ENCODE data around the gene CLCA2. TPM values are rescaled to one million over a fixed set of nuclear protein-coding genes. Genes with fewer than 3 reads are reported as not detected.
A peak's percentile ranks its signal among the peaks of the same experiment; 100 is the strongest.

The CLCA2 gene
- total RNA-seq, 1 experiment from 2014 or later, result not detected

- Histone ChIP-seq H3K36me3 (replicated peaks; ENCODE audit: control insufficient read depth, insufficient read depth, low read length) (no peaks in the 10 kb centered on the region), H3K4me3 (ENCODE audit: insufficient read depth, low read depth, low read length) (peak overlapping the region; percentile 36), H3K27me3 (ENCODE audit: control insufficient read depth, insufficient read depth, low read length) (no peaks in the 10 kb centered on the region)
- DNase-seq, result no peak
Measured at GRCh38 chr1:86503406-86504136, 79.6 kb downstream of the CLCA2 start.

GRCh38 chr1:86504137-86504479 lies 80.1 kb downstream of the CLCA2 start:
- no peaks in the 10 kb centered on the region for H3K27me3 ChIP-seq (ENCODE audit: control insufficient read depth, insufficient read depth, low read length)
- no peaks in the 10 kb centered on the region for H3K36me3 ChIP-seq (replicated peaks; ENCODE audit: control insufficient read depth, insufficient read depth, low read length)
- H3K4me3 ChIP-seq (ENCODE audit: insufficient read depth, low read depth, low read length), result no peak overlapping the region
- no peak for DNase-seq

- Histone ChIP-seq H3K27me3 (ENCODE audit: control insufficient read depth, insufficient read depth, low read length) (no peaks in the 10 kb centered on the region), H3K4me3 (ENCODE audit: insufficient read depth, low read depth, low read length) (no peak overlapping the region), H3K36me3 (replicated peaks; ENCODE audit: control insufficient read depth, insufficient read depth, low read length) (no peaks in the 10 kb centered on the region)
- DNase-seq, result no peak
Measured at GRCh38 chr1:86504895-86505563, 81.1 kb downstream of the CLCA2 start.

- Histone ChIP-seq H3K4me3 (ENCODE audit: insufficient read depth, low read depth, low read length) (no peak overlapping the region), H3K36me3 (replicated peaks; ENCODE audit: control insufficient read depth, insufficient read depth, low read length) (no peaks in the 10 kb centered on the region), H3K27me3 (ENCODE audit: control insufficient read depth, insufficient read depth, low read length) (no peaks in the 10 kb centered on the region)
Measured at GRCh38 chr1:86505564-86505902, 81.6 kb downstream of the CLCA2 start.

More at GRCh38 chr1:86505564-86505902, 81.6 kb downstream of the CLCA2 start:
- DNase-seq, result no peak

Other genes with a start within 250 kb of the CLCA2 start
- gene ODF2L, start 27.8 kb upstream of the CLCA2 start, total RNA-seq (2014; rRNA removed; shearing (Covaris generic)), result 14.8 and 44.4 TPM in 2 replicates
- gene CLCA1, start 44.8 kb downstream of the CLCA2 start, total RNA-seq (2014; rRNA removed; shearing (Covaris generic)), result not detected in 2 replicates
- not detected in 2 replicates for gene CLCA4, start 122.9 kb downstream of the CLCA2 start, total RNA-seq (2014; rRNA removed; shearing (Covaris generic))